Stimulated activated CD4-positive, alpha-beta T cell treated with anti-CD3 and anti-CD28 coated beads, Interleukin-12 subunit alpha, Interleukin-12 subunit beta, amount 100 ng/mL, for 4 hours (primary cell): ENCODE results near the gene MTG1.

Experiments
- DNase-seq: peaks from one replicate; pipeline ENCODE4 v3.0.0-alpha.2; 2020

The MTG1 gene

GRCh38 chr10:133394064-133394663, at the start of gene MTG1:
TSS of gene MTG1 (plus strand) at chr10:133394157. CDS start at chr10:133394221, 64 bp downstream.
- DNase-seq, result peak; percentile 96

- no peak for DNase-seq
These were observed 49.7 kb upstream of the MTG1 start for GRCh38 chr10:133344236-133344635.

- DNase-seq, result no peak
These were observed 47.5 kb upstream of the MTG1 start for GRCh38 chr10:133346413-133346812.

GRCh38 chr10:133347710-133348517, 46.0 kb upstream of the MTG1 start:
- DNase-seq, result no peak

GRCh38 chr10:133349160-133349568, 44.8 kb upstream of the MTG1 start:
- DNase-seq, result no peak

GRCh38 chr10:133349577-133350011, 44.4 kb upstream of the MTG1 start:
- DNase-seq, result no peak

GRCh38 chr10:133350283-133350949, 43.5 kb upstream of the MTG1 start:
- DNase-seq, result no peak

GRCh38 chr10:133350950-133351329, 43.0 kb upstream of the MTG1 start:
- no peak for DNase-seq

- DNase-seq, result no peak
These were observed 42.3 kb upstream of the MTG1 start for GRCh38 chr10:133351408-133352318.

- DNase-seq, result no peak
These were observed 40.6 kb upstream of the MTG1 start for GRCh38 chr10:133353202-133353959.

- DNase-seq, result no peak
These were observed 39.9 kb upstream of the MTG1 start for GRCh38 chr10:133353988-133354605.

- DNase-seq, result no peak
These were observed 39.2 kb upstream of the MTG1 start for GRCh38 chr10:133354672-133355240.

GRCh38 chr10:133355266-133355665, 38.7 kb upstream of the MTG1 start:
- DNase-seq, result no peak

GRCh38 chr10:133355991-133356390, 38.0 kb upstream of the MTG1 start:
- no peak for DNase-seq

GRCh38 chr10:133356549-133357284, 37.2 kb upstream of the MTG1 start:
- no peak for DNase-seq

GRCh38 chr10:133357285-133358161, 36.4 kb upstream of the MTG1 start, which contains the start of gene FUOM:
TSS of gene FUOM (minus strand) at chr10:133358019. CDS start at chr10:133358007, 12 bp downstream.
- DNase-seq, result peak; percentile 70

GRCh38 chr10:133358162-133358924, 35.6 kb upstream of the MTG1 start:
- no peak for DNase-seq

- DNase-seq, result no peak
These were observed 35.0 kb upstream of the MTG1 start for GRCh38 chr10:133358925-133359310.
